Stimulated activated CD8-positive, alpha-beta memory T cell treated with anti-CD3 and anti-CD28 coated beads, Interleukin-12 subunit alpha, Interleukin-12 subunit beta, amount 100 ng/mL, for 24 hours (primary cell): ENCODE results near the gene ATP6V1F.

Source experiments
- DNase-seq: peaks from one replicate; pipeline ENCODE4 v3.0.0-alpha.2; 2020; ENCODE audit errors: extremely low read depth

Gene ATP6V1F

GRCh38 chr7:128848289-128849155, 14.1 kb upstream of the ATP6V1F start:
- no peak for DNase-seq

- no peak for DNase-seq
These were observed 13.5 kb upstream of the ATP6V1F start for GRCh38 chr7:128849156-128849515.

GRCh38 chr7:128849804-128850490, 12.7 kb upstream of the ATP6V1F start:
- DNase-seq: no peak

GRCh38 chr7:128852537-128853254, 10.0 kb upstream of the ATP6V1F start:
- DNase-seq: no peak

GRCh38 chr7:128853799-128854198, 8.9 kb upstream of the ATP6V1F start:
- DNase-seq: no peak

GRCh38 chr7:128854396-128854795, 8.3 kb upstream of the ATP6V1F start:
- no peak for DNase-seq

GRCh38 chr7:128855559-128855958, 7.1 kb upstream of the ATP6V1F start:
- DNase-seq: no peak

GRCh38 chr7:128856001-128856718, 6.5 kb upstream of the ATP6V1F start:
- DNase-seq: no peak

- DNase-seq: no peak
These were observed 4.0 kb upstream of the ATP6V1F start for GRCh38 chr7:128858380-128859231.

- no peak for DNase-seq
These were observed 3.2 kb upstream of the ATP6V1F start for GRCh38 chr7:128859232-128860157.

GRCh38 chr7:128860158-128861073, 2.2 kb upstream of the ATP6V1F start:
- DNase-seq: no peak

GRCh38 chr7:128861957-128862570, 592 bp upstream of the ATP6V1F start:
- DNase-seq: no peak

- DNase-seq: no peak
These were observed 855 bp downstream of the ATP6V1F start for GRCh38 chr7:128863433-128863989.

GRCh38 chr7:128865303-128865702, 2.6 kb downstream of the ATP6V1F start:
- DNase-seq: no peak

- DNase-seq: no peak
These were observed 3.6 kb downstream of the ATP6V1F start for GRCh38 chr7:128865996-128866877.

- DNase-seq: no peak
These were observed 4.6 kb downstream of the ATP6V1F start for GRCh38 chr7:128867241-128867640.
